HG03095 (cell line): ENCODE measurements around the gene DUOX1.
"Not testable (repeated sequence)": the region's sequence is repeated elsewhere in the genome, so short reads cannot be mapped to it uniquely, and the experiment has no call there.

ENCODE experiments used
- ATAC-seq: cut with Tn5 transposase; IDR thresholded peaks from one replicate; pipeline ENCODE4 v1.9.1; 2021; ENCODE audit warnings: moderate library complexity; ENCODE audit not compliant: unreplicated experiment

DUOX1 gene

DNA sequence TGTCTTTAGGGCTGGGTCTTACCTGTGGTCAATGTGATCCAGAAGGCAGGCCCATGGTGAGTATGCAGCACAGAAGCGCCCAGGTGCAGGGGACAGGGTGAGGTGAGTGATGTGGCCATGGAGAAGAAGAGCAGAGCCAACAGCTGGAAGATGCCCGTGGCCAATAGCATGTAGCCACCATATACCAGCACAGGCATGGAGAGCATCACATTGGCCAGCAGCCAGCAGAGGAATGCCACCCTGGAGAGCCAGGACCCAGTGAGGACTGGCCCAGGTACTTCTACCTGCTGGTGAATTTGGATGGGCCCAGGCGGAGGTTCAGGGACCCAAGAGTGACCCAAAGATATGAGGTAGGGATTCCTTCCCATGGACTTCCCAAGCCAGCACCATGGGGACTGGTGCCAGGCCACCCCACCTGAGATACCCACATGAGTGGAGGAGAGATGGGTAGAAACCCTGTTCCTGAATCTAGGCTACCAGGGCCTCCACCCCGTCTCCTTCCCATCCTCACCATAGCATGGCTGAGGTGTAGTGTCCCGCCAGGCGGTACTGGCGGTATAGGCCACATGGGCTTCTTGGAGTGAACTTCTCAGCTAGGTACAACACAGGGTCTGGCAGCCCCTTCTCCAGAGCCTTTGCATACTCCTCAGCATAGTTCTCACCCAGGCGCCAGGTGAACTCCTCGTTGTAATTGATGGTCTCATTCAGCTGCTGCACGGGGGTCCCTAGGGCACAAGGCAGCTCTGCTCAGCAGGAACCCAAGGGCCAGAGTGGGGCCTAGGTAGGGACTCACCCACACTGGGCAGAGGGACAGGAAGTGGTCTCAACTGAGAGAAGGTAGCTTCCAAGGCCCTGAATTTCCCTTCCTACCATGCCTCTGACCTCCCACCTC is 9.5 kb upstream of the DUOX1 start:
- no peak for ATAC-seq

DNA sequence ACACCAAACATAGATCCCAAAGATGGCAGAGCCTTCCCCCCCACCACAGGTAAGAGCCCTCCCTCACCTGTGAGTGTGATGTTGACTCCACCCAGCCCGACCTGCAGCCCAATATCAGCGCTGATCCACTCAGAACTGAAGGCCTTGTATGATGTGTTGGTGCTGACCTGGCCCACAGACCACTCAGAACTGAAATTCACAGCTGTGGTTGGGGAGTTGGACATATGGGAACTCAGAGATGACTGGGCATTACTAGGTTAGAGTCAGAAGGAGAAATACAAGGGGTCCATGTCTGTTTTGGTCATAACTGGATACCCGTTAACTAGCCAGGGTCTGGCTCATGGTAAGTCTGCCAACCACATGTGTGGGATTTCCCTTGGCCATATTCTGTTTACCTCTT is 8.8 kb upstream of the DUOX1 start:
- ATAC-seq = no peak

GRCh38 chr15:45121706-45122417 is 7.9 kb upstream of the DUOX1 start:
- no peak for ATAC-seq

DNA sequence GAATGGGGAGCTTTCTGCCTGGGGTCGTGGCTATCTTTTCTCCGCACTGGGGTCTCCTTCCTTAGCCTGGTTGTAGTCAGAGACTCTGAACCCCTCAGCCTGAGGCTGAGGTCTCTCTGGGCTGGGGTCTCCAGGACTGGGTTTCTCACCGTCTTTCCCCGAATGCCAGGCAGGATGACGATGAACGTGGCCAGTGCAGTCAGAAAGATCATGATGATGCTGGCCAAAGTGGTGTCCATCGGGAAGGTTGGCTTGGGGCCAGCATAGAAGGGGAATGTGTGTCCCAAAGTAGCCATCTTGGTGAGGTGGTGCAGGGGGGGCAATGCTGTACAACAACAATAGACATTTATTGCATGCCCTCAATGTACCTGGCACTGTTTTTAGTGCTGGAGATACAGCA is 7.1 kb upstream of the DUOX1 start:
- no peak for ATAC-seq

GRCh38 chr15:45123397-45123796 is 6.4 kb upstream of the DUOX1 start:
- no peak for ATAC-seq

DNA sequence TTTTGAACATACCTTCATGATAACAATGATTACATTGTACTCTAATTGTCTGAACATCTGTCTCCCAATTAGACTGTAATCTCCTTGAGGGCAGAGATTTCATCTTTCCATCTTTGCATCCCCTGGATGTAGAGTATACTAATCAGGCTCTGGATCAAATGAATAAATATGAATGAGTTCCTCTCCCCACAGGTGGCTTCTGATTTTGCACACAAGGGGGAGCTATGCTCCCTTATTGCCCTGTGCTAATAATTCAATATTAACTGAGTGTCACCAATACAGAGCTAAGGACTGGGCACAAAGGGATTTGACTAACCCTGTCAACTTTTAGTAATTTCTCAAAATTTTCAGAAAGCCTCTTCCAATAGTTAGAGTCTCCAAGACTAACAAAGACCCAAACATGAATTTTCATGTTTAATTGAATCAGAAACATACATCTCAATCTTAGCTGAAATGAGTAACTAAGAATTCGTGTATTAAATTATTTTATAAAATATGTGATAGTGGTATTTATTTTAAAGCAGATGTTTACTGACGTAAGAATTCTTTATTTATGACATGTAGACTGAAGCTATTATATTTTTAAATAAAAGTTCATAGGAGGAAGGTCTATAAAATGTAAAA is 3.1 kb upstream of the DUOX1 start:
- ATAC-seq = no peak

DNA sequence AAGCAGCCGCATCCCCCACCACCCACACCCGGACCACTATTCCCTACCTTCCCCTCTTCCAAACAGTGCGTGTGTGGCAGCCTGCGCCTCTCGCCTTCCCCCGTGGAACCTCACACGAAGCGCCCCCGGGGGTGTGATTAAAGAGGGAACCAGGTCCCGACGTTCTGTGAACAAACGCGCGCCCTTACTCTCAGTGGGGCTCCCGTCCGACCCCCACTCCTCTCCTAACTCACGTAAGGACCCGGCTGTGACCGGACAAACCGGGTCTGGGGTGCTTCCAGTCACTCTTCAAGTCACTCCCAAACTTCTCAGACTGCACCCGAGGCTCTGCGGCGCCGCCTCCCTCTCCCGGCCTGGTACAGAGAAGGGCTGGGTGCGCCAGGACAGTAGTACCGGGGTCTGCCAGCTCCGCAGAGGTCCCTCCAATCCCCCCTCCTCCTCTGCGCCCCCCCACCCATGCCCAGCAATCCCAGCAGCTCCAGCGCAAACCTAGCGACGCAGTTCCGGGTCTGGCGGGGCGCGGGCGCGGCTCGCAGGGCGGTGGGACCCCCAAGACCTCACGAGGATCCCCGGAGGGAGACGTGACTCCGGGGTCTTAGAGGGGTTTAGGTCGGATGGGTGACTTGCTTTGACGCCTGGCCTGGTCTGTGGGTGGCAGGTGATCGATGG is 689 bp upstream of the DUOX1 start:
- no peak for ATAC-seq

- ATAC-seq = no peak
These were observed 652 bp downstream of the DUOX1 start for GRCh38 chr15:45130291-45131000.

GRCh38 chr15:45131510-45131909 is 1.7 kb downstream of the DUOX1 start:
- no peak for ATAC-seq

DNA sequence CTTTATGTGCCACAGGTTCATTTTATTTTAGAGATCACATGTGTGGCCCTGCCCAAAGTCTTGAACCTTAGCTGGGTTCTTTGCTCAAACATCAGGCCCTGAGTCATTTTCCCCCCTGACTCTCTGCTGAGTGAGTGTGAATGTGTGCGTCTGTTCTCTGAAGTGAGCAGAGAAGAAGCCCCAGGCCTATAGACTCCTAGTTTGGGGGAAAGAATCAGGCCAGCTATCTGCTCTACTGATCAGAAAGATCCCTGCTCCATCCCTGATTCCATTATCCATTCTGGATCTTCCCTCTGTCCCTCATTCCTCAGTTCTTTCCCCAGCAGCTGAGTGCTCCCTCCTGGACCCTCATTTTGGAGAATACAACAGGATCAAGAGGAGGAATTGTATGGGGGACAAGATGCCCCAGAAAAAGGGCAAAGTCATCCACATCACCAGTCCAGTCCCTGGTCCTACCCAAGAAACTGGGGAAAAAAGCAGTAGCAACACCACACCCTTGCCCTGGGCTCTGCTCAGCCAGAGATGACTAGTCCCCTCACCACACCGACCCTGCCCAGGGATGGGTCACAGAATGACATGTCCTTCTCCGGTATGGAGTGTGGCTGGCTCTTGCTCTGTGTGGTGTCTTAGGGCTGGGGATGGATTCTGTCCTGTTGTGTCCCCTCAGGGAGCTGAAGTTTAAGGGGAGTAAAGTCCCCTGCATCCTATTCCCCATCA is 3.2 kb downstream of the DUOX1 start:
- ATAC-seq = no peak

GRCh38 chr15:45133561-45133920 is 3.7 kb downstream of the DUOX1 start:
- ATAC-seq = no peak

DNA sequence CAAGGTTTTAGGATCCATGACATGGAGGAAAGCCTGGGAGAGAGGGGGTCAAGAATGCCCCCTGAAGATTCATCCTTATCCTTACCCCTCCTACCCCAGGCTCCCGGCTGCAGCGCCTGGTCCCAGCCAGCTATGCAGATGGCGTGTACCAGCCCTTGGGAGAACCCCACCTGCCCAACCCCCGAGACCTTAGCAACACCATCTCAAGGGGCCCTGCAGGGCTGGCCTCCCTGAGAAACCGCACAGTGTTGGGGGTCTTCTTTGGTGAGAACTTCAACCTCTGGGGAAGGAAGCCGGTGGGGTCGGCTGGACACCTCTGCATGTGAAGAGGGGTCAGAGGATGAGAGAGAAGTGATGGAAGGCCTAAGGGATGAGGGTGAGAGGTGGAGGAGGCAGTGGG is 4.3 kb downstream of the DUOX1 start:
- no peak for ATAC-seq

DNA sequence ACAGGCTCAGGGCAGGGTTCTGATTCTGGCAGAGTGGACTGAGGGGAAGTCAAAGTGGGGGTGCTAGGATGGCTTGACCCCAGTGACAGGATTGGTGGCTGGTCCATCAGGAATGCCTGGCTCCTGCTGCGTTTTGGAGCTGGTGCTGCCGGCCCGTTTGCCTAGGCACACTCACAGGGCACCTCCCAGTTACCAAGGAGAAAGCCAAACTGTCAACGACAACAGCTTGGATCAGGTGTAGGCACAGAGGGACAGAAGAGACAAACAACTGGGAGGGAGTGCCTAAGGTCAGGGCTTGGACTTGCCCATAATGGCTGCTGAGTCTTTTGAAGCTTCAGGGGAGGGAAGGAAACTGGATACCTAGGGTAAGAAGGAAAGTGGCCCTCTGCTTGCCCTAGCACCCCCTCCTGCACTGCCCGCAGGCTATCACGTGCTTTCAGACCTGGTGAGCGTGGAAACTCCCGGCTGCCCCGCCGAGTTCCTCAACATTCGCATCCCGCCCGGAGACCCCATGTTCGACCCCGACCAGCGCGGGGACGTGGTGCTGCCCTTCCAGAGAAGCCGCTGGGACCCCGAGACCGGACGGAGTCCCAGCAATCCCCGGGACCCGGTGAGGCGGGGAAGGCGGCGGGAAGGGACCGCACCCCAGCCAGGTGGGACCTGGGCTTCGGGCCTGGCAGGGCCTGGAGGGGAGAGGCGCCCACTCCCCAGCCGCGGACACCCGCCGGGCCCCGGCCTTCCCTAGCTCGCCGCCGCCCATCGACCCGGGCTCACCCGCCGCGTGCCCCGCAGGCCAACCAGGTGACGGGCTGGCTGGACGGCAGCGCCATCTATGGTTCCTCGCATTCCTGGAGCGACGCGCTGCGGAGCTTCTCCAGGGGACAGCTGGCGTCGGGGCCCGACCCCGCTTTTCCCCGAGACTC is 5.1 kb downstream of the DUOX1 start:
- ATAC-seq = no peak

DNA sequence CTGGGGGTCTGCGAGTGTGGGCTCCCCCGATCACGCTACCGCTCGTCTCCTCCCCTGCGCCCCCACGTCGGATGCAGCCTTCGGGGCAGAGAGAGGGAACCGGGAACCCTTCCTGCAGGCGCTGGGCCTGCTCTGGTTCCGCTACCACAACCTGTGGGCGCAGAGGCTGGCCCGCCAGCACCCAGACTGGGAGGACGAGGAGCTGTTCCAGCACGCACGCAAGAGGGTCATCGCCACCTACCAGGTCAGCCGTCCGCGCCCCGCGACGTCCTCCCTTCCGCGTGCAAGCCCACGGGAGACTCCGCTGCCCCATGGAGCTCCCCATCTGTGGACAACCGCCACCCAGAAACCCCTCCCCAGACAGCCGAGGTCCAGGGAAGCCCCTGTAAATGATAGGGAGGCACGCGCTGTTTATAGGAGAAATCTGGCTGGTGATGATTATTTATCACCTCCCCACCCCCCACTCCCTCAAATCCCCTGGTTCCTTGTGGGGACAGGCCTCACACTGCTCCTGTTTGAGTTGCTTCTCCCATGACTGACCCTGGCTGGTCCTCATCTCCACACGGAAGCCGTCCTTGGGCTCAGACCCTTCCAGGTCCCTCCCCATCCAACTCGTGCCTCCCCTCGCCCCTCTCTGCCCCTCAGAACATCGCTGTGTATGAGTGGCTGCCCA is 6.0 kb downstream of the DUOX1 start:
- not testable (repeated sequence) for ATAC-seq

- no peak for ATAC-seq
These were observed 6.6 kb downstream of the DUOX1 start for GRCh38 chr15:45136378-45136764.

DNA sequence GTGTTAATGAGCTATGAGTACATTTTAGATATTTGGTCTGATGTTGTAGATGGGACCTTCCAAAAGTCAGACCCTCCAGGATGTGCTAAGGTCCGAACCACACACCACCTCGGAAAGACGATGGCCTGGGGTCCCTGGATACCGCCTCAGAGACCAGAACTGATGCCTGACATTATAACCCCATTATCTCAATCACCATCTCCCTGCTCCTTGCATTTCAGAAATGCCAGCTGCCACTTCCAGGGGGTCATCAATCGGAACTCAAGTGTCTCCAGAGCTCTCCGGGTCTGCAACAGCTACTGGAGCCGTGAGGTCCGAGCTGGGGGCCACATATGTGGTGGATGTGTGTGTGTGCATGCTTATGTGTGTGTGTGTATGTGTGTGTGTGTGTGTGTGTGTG is 7.9 kb downstream of the DUOX1 start:
- ATAC-seq = no peak

GRCh38 chr15:45138814-45139765 is 9.3 kb downstream of the DUOX1 start:
- ATAC-seq = no peak
